Inflammatory macrophage (primary cell): ENCODE measurements around the gene LSM14A.
A peak's percentile ranks its signal among the peaks of the same experiment; 100 is the strongest.
"Not testable (repeated sequence)": the region's sequence is repeated elsewhere in the genome, so short reads cannot be mapped to it uniquely, and the experiment has no call there.

Source experiments
- DNase-seq, 2 donors: peaks; one replicate each; pipeline ENCODE4 v3.0.0-alpha.2; 2020 to 2022

The LSM14A gene

DNA sequence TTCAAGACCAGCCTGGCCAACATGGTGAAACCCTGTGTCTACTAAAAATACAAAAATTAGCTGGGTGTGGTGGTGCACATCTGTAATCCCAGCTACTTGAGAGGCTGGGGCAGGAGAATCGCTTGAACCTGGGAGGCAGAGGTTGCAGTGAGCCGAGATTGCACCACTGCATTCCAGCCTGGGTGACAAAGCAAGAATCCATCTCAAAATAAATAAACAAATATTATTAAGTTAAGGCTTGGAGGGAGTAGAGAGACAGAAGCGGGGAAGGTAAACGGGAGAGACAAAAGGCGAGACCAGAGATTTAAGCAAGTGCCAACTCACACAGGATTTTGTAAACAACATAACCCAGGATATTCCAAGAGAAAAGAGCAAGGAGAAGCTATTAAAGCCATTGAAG lies 12.8 kb upstream of the LSM14A start:
- DNase-seq, result not testable (repeated sequence)

GRCh38 chr19:34161902-34162301 lies 10.4 kb upstream of the LSM14A start:
- DNase-seq, result peak; percentile 9 to 56

- peak; percentile 73 to 92 for DNase-seq
Measured at GRCh38 chr19:34165295-34165738, 7.0 kb upstream of the LSM14A start.

- DNase-seq, result not testable (repeated sequence)
Measured at GRCh38 chr19:34169475-34170199, 2.7 kb upstream of the LSM14A start.

DNA sequence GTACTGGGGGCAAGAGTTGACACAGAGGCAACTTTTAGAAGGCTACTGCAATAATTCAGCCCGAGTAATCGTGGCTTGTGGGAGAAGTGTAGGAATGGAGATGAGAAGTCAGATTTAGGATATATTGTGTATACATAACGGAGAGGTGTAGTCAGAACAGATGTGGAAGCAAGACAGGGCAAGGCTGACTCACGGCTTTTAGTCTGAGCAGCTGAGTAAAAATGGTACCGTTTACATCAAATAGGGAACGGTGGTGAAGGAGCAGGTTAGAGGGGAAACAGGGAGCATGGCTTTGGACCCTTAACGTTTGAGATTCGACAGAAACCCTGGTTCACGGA lies 796 bp upstream of the LSM14A start:
- peak in 1 of 2 donors; percentile 39 for DNase-seq

GRCh38 chr19:34172661-34173192 lies 423 bp downstream of the LSM14A start:
- DNase-seq, result peak in 1 of 2 donors; percentile 20

DNA sequence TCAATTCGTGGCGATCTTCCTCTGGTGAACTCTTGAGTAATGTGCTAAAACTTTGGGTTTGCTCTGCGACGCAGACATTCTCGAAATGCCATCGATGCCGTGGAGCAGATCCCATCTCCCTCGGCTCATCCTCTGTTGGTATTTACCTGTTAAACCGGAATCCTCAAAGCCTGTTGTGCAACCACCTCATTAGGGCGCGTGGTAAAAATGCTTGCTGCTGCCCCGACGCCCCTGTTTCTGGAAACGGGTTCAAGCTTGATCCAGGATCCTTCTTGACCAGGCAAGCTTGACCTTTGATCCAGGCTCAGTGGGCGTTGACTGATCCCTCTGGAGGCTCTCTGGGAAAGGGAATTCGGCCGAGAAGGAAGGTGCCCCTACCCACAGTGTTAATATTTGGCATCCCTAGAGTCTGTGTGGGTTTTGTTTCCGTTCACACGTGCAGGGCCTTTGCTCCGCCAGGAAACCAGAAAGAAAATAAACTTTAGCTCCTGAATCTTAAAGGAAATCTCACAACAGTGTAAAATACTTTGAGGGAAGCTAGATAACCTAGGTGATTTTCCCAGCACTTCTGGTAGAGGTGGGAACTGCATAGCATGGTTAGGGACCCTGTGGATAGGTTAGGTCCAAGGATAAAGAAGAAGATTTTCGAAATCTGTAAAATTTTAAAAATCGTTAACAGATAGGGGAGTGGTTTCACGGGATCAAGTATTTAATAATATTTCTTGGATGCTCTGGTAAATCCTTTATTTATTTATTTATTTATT lies 1.1 kb downstream of the LSM14A start:
- DNase-seq, result peak; percentile 13 to 26

GRCh38 chr19:34175173-34175572 lies 2.9 kb downstream of the LSM14A start:
- not testable (repeated sequence) for DNase-seq

DNA sequence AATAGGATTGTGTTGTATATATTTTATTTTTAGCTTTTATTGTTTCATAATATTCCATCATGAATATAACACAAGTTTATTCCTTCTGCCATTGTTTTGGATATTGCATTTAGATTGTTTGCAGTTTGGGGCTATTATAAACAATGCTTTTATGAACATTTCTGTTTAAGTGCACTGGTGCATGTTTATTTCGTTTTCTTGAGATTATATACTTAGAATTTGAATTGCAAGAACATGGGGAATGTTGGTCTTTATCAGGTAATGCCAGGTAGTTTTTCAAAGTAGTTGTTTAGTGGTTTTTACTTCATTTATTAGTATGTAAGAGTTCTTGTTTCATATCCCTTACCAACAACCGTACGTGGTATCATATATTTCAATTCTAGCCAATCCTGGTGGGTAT lies 4.3 kb downstream of the LSM14A start:
- DNase-seq, result no peak

DNA sequence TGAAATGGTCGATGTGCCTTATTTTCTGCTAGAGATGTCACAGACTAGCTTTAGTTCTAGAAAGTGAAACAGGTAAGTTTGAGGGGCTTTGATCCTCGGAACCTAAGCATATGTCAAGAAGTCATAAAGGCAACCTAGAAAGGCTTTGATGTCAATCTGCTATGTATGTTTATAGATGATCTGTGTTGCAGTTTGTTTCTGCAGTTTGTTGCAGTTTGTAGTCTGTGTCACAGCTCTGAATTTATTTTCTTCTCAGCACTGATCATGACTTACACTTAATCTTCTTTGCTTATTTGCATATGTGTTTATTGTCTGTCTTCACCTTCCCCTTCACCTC lies 5.9 kb downstream of the LSM14A start:
- DNase-seq, result no peak

GRCh38 chr19:34179066-34179465 lies 6.8 kb downstream of the LSM14A start:
- no peak for DNase-seq

- DNase-seq, result no peak
Measured at GRCh38 chr19:34180273-34180672, 8.0 kb downstream of the LSM14A start.

GRCh38 chr19:34180709-34181108 lies 8.4 kb downstream of the LSM14A start:
- no peak for DNase-seq

DNA sequence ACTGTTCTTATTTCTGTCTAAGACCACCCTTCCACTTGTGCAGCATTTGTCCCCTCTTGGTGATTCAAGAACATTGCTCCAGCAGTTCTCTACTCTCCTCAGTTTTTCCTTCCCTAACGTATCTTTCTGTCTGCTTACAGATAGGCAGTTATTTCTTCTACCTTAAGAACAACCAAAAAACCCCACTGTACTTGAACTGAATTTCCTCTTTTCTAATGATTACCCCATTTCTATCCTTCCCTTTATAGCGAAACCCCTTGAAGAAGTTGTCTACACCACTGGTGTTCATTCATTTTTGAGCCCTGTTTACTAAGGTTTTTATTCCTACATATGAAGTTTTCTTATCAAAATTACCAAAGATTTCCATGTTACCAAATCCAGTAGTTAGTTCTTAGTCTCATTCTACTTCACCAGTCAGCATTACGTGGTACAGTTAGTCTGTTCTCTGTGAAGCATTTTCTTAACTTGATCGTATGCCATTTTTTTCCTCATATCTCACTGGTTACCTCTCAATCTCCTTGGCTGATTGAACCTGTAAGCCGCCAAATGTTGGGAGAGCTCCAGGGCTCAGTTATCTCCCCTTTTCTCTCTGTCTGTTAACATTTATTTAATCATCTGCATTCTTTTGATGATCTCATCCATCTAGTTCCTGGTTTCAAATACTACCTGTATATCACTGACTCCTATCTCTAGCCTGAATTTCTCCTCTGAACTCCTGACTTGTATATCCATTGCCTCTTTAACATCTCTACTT lies 9.0 kb downstream of the LSM14A start:
- DNase-seq, result peak in 1 of 2 donors; percentile 50

DNA sequence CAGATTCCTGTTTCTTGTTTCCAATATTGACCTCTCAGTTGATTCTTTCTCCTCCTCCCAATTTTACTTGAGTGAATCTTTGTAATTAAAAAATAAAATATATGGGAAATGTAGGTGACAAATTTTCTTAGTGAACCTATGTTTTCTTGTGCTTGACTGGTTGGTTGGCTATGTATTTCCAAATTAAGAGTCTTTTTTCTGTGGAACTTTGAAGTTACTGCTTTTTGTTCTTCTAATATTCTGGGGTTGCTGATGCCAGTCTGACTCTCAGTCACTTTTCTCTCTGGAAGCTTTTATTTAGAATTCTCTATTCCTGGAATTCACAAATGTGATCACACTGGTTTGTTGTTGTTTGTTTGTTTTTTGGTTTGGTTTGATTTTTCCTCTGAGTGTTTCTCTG lies 9.8 kb downstream of the LSM14A start:
- DNase-seq, result no peak

DNA sequence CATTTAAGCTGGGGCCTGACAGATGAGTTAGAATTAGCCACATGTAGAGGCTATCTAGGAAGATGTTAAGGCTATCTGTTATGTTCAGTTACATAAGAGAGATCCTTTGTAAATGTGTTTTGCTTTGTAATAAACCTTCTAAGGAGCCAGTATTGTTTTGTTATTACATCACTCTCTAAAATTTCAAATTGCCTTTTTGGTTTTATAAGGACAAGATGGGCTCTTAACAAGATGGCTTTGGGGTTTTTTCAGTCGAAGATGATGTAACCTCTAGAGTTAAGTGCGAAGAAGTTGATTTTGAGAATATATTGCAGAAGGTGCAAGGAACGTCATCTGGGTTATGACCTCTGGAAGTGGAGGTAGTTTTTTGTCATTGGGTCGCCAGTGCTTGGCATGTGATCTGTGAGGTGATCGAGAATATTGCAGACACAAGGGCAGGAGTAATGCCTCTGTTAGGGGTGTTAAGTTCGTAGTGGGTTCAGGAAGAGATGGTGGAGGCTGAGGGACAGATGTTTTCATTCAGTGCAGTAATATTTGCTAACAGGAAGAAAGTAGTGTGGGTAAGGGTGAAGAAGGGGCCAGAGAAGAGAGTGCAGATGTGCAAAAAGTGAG lies 12.7 kb downstream of the LSM14A start:
- peak in 1 of 2 donors; percentile 13 for DNase-seq

- no peak for DNase-seq
Measured at GRCh38 chr19:34186205-34186604, 13.9 kb downstream of the LSM14A start.

GRCh38 chr19:34187011-34187410 lies 14.7 kb downstream of the LSM14A start:
- no peak for DNase-seq

- peak; percentile 33 to 35 for DNase-seq
Measured at GRCh38 chr19:34188408-34188807, 16.1 kb downstream of the LSM14A start.

- no peak for DNase-seq
Measured at GRCh38 chr19:34189199-34189916, 17.1 kb downstream of the LSM14A start.

DNA sequence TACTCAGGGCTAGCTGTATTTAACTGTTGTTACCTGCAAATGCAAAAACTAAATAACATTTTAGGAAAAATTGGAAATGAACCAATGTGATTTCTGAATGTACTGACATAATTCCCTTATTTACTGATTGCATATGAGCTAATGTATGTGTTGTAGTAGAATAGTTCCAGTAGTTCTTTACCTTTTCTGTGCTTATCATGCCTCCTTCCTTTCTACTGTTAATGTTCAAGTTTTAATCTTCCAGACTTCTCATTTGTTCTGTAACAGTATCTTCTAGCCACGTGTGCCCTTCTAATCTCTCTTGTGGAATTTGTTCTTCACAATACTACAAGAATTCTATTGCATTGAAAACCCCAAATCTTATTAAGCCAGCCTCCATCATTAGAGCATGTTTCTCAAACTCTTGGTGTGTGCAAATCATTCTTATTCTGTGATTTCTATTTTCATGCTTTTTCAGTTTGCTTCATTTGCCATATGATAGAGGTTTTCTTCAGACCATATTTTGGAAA lies 17.7 kb downstream of the LSM14A start:
- DNase-seq, result no peak
